PFSK-1 (cell line): Measurements from ENCODE around the gene KCNMB2.

ENCODE experiments used
- FOXP2 ChIP-seq: optimal IDR thresholded peaks from 2 replicates; pipeline ENCODE3; 2011; ENCODE audit warnings: borderline replicate concordance, control low read depth, inconsistent platforms; ENCODE audit not compliant: insufficient read depth; ENCODE audit errors: extremely low read length, extremely low read depth
- POLR2AphosphoS5 ChIP-seq: IDR thresholded peaks from 2 replicates; pipeline ENCODE4 v1.6.1; 2012; ENCODE audit warnings: low read depth, mild to moderate bottlenecking, control low read depth, low read length, moderate library complexity
- REST ChIP-seq, 2 experiments: IDR thresholded peaks; 2 replicates each; pipeline versions ENCODE4 v1.6.1 to v1.8.0; 2011 to 2012; ENCODE audit warnings: low read depth in 2 of 2, low read length in 2 of 2, control low read depth in 1 of 2, inconsistent platforms in 1 of 2, mild to moderate bottlenecking in 1 of 2, moderate library complexity in 1 of 2; ENCODE audit not compliant: insufficient read depth in 1 of 2
- SIN3A ChIP-seq: IDR thresholded peaks from 2 replicates; pipeline ENCODE4 v1.6.1; 2012; ENCODE audit warnings: mild to moderate bottlenecking, low read length, moderate library complexity, borderline replicate concordance; ENCODE audit not compliant: insufficient read depth
- TAF1 ChIP-seq: IDR thresholded peaks from 2 replicates; pipeline ENCODE4 v1.6.1; 2012; ENCODE audit warnings: low read length, control low read depth, borderline replicate concordance; ENCODE audit not compliant: insufficient read depth

Gene KCNMB2

GRCh38 chr3:178646186-178646862 lies 110.1 kb downstream of the KCNMB2 start:
- TF ChIP-seq POLR2AphosphoS5 (no peak), FOXP2 (no peak), REST (IDR thresholded peaks at IDR 0.05; ENCODE audit: insufficient read depth in 1 of 2, low read depth in 2 of 2, low read length in 2 of 2) (no peak), SIN3A (no peak), TAF1 (no peak)

DNA sequence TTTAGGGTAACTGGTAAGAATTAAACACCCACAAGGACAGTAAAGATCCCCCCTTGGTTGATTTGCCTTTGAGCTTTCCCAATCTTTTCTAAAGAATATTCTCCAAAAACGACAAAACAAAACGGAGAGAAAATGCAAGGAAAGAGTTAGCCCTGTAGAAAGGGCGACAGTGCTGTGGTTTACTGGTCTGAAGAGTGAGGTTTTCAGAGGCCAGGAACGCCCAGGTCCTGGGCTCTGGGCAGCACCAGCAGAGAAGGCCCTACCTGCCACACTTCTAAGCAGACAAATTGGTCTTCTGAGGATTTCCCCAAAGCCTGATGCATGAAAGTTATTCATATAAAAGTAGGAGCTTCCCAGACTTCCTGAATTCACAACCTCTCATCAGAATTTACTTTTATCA lies 119.3 kb downstream of the KCNMB2 start:
- no peak for TF ChIP-seq TAF1
- no peak for TF ChIP-seq REST (IDR thresholded peaks at IDR 0.05; ENCODE audit: insufficient read depth in 1 of 2, low read depth in 2 of 2, low read length in 2 of 2)
- no peak for TF ChIP-seq SIN3A
- TF ChIP-seq POLR2AphosphoS5: no peak
- no peak for TF ChIP-seq FOXP2

DNA sequence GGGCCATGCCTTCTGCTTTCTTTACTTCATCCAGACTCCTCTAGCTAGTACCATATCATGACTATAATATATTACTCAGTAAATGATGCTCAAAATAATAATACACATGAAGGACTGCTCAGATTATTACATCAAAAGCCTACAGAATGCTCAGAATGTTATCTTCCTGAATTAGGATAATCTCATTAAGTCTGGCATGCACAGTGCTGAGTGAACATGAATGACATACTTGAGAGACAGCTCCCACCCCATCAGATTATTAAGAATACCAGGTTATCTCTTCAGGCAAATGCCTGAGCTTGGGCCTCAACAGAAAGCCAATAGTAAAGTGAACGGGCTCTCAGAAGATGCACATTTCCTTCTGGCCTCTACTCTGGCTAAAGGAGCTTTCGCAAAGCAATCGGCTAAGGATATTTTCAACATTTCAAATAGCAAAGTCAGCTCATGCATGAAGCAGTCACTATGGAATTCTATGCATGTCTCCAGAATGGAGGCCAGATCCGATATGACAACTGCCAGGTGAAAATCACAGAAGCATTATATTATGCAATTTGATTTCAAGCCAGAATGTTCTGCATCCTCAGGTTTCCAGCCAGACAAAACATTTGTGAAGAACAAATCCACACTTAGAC lies 122.6 kb downstream of the KCNMB2 start:
- TF ChIP-seq FOXP2: no peak
- no peak for TF ChIP-seq TAF1
- no peak for TF ChIP-seq SIN3A

GRCh38 chr3:178663201-178663934 lies 127.1 kb downstream of the KCNMB2 start:
- TF ChIP-seq FOXP2 (no peak), SIN3A (no peak), REST (IDR thresholded peaks at IDR 0.05; ENCODE audit: insufficient read depth in 1 of 2, low read depth in 2 of 2, low read length in 2 of 2) (no peak), POLR2AphosphoS5 (no peak), TAF1 (no peak)

DNA sequence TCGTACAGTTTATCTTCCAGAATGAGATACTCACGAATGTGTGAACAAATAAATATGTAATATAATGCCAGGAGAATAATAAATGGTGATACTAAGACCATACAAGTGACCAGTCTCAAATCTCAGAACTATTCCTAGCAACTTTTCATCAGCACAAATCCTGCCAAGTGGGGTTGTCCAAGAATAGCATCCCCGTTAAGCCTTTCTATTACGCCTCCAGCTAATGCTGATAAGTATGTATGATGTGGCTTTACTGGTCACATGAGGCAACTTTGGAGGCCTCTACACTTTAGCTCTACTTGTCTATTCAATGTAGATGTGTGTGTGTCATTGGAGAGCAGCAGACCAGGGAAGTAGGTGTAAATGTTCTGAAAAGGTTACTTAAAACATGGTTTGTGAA lies 129.5 kb downstream of the KCNMB2 start:
- TF ChIP-seq SIN3A: no peak
- TF ChIP-seq REST (IDR thresholded peaks at IDR 0.05; ENCODE audit: insufficient read depth in 1 of 2, low read depth in 2 of 2, low read length in 2 of 2): no peak
- TF ChIP-seq TAF1: no peak
- TF ChIP-seq POLR2AphosphoS5: no peak
- no peak for TF ChIP-seq FOXP2
